GM19193 (cell line): ENCODE results near the gene EPHA2.

Source experiments
- POLR2A ChIP-seq: IDR thresholded peaks from 4 replicates; pipeline ENCODE4 v1.6.1; 2011; ENCODE audit not compliant: insufficient read depth, insufficient read length; ENCODE audit errors: extremely low read depth

EPHA2 gene

GRCh38 chr1:16147156-16147926, 8.5 kb downstream of the EPHA2 start:
- TF ChIP-seq POLR2A = no peak

- TF ChIP-seq POLR2A = no peak
Observed at GRCh38 chr1:16146279-16147155, 9.4 kb downstream of the EPHA2 start.

- TF ChIP-seq POLR2A = no peak
Observed at GRCh38 chr1:16145662-16146278, 10.1 kb downstream of the EPHA2 start.

- no peak for TF ChIP-seq POLR2A
Observed at GRCh38 chr1:16145030-16145661, 10.7 kb downstream of the EPHA2 start.

GRCh38 chr1:16144325-16145029, 11.4 kb downstream of the EPHA2 start:
- no peak for TF ChIP-seq POLR2A

GRCh38 chr1:16143566-16144324, 12.1 kb downstream of the EPHA2 start:
- TF ChIP-seq POLR2A = no peak

GRCh38 chr1:16143005-16143565, 12.8 kb downstream of the EPHA2 start:
- TF ChIP-seq POLR2A = no peak

- no peak for TF ChIP-seq POLR2A
Observed at GRCh38 chr1:16142383-16142995, 13.4 kb downstream of the EPHA2 start.

GRCh38 chr1:16141573-16142336, 14.1 kb downstream of the EPHA2 start:
- TF ChIP-seq POLR2A = no peak

GRCh38 chr1:16140068-16140596, 15.7 kb downstream of the EPHA2 start:
- TF ChIP-seq POLR2A = no peak

GRCh38 chr1:16139473-16139962, 16.4 kb downstream of the EPHA2 start:
- no peak for TF ChIP-seq POLR2A

- no peak for TF ChIP-seq POLR2A
Observed at GRCh38 chr1:16138772-16139221, 17.1 kb downstream of the EPHA2 start.
